Osteoblast (primary cell): ENCODE data around the gene LCN6. TPM values are rescaled to one million over a fixed set of nuclear protein-coding genes. Genes with fewer than 3 reads are reported as not detected.

Experiments
- DNase-seq: peaks from one replicate; pipeline ENCODE4 v3.0.0; 2011; ENCODE audit warnings: low spot score, mixed read lengths; ENCODE audit not compliant: insufficient read length; ENCODE audit errors: missing footprints
- H2AFZ ChIP-seq: 2 replicates; pipeline ENCODE4 v1.6.0; 2011; ENCODE audit warnings: mild to moderate bottlenecking, low read length
- H3K27ac ChIP-seq: 2 replicates; pipeline ENCODE4 v1.5.1; 2011; ENCODE audit warnings: mild to moderate bottlenecking, low read depth, low read length, moderate library complexity
- H3K27me3 ChIP-seq: 2 replicates; pipeline ENCODE4 v1.6.0; 2012; ENCODE audit warnings: mild to moderate bottlenecking, control low read depth, inconsistent platforms, low read length, moderate library complexity; ENCODE audit not compliant: insufficient read depth
- H3K36me3 ChIP-seq: 2 replicates; pipeline ENCODE4 v1.5.1; 2011; ENCODE audit warnings: mild to moderate bottlenecking, low read length, control low read depth, moderate library complexity; ENCODE audit not compliant: insufficient read depth
- H3K4me1 ChIP-seq: 2 replicates; pipeline ENCODE4 v1.5.1; 2011; ENCODE audit warnings: mild to moderate bottlenecking, low read length, control low read depth, moderate library complexity; ENCODE audit not compliant: insufficient read depth
- H3K4me2 ChIP-seq: 2 replicates; pipeline ENCODE4 v1.6.0; 2011; ENCODE audit warnings: mild to moderate bottlenecking, low read length; ENCODE audit not compliant: insufficient read depth
- H3K4me3 ChIP-seq: fragments of 200-600 bp; sonication (generic); 3 replicates; pipeline ENCODE4 v1.5.1; 2012; ENCODE audit warnings: mild to moderate bottlenecking, low read length, inconsistent platforms; ENCODE audit not compliant: insufficient read depth
- H3K79me2 ChIP-seq: 2 replicates; pipeline ENCODE4 v1.6.0; 2012; ENCODE audit warnings: mild to moderate bottlenecking, low read length, control low read depth, inconsistent platforms; ENCODE audit not compliant: insufficient read depth
- H3K9me3 ChIP-seq: 2 replicates; pipeline ENCODE4 v1.5.1; 2011; ENCODE audit warnings: low read depth, low read length, control low read depth
- H4K20me1 ChIP-seq: 2 replicates; pipeline ENCODE4 v1.6.0; 2012; ENCODE audit warnings: mild to moderate bottlenecking, low read length, control low read depth; ENCODE audit not compliant: insufficient read depth
- total RNA-seq: library from RNA; depleted of rRNA; stranded (reverse); fragments of >200 nt; gene quantifications from 2 replicates; pipeline ENCODE4 v1.2.3, GENCODE V29; 2012
- TF ChIP-seq, protein P1 (sequence below): IDR thresholded peaks from 2 replicates; pipeline ENCODE4 v1.5.1; 2011; ENCODE audit warnings: mild to moderate bottlenecking, low read depth, low read length, moderate library complexity; ENCODE audit errors: extremely low read depth

Gene LCN6
- total RNA-seq, 1 donor = not detected

- Histone ChIP-seq H3K36me3 (no peaks in the 10 kb centered on the region), H3K4me3 (no peak overlapping the region), H3K27me3 (peaks cover 17% of the 10 kb centered on the region), H3K9me3 (no peaks in the 10 kb centered on the region), H3K4me1 (no peaks in the 10 kb centered on the region), H2AFZ (no peak overlapping the region), H4K20me1 (no peaks in the 10 kb centered on the region), H3K4me2 (no peak overlapping the region), H3K27ac (no peak overlapping the region), H3K79me2 (no peaks in the 10 kb centered on the region)
- DNase-seq = no peak
- TF ChIP-seq, protein P1, sequence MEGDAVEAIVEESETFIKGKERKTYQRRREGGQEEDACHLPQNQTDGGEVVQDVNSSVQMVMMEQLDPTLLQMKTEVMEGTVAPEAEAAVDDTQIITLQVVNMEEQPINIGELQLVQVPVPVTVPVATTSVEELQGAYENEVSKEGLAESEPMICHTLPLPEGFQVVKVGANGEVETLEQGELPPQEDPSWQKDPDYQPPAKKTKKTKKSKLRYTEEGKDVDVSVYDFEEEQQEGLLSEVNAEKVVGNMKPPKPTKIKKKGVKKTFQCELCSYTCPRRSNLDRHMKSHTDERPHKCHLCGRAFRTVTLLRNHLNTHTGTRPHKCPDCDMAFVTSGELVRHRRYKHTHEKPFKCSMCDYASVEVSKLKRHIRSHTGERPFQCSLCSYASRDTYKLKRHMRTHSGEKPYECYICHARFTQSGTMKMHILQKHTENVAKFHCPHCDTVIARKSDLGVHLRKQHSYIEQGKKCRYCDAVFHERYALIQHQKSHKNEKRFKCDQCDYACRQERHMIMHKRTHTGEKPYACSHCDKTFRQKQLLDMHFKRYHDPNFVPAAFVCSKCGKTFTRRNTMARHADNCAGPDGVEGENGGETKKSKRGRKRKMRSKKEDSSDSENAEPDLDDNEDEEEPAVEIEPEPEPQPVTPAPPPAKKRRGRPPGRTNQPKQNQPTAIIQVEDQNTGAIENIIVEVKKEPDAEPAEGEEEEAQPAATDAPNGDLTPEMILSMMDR = no peak
Observed at GRCh38 chr9:136746621-136747020, 1.7 kb downstream of the LCN6 start.

DNA sequence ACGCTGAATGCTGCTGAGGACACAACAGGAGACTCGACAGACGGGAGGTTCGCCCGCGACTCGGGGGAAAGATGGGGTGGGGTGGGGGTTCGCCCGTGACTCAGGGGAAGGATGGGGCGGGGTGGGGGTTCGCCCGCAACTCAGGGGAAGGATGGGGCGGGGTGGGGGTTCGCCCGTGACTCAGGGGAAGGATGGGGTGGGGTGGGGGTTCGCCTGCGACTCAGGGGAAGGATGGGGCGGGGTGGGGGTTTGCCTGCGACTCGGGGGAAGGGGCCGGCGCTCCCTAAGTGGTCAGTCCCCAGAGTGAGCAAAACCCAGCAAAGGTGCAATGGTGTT is 2.2 kb downstream of the LCN6 start:
- Histone ChIP-seq H3K36me3 (no peaks in the 10 kb centered on the region), H4K20me1 (no peaks in the 10 kb centered on the region), H3K4me3 (no peak overlapping the region), H3K4me1 (peaks cover 5% of the 10 kb centered on the region), H3K9me3 (no peaks in the 10 kb centered on the region), H3K4me2 (no peak overlapping the region), H3K79me2 (no peaks in the 10 kb centered on the region), H2AFZ (no peak overlapping the region), H3K27ac (no peak overlapping the region), H3K27me3 (peaks cover 22% of the 10 kb centered on the region)
- no peak for DNase-seq
- TF ChIP-seq, protein P1 = no peak

- no peaks in the 10 kb centered on the region for H3K36me3 ChIP-seq
- H3K79me2 ChIP-seq = no peaks in the 10 kb centered on the region
- peaks cover 28% of the 10 kb centered on the region for H3K27me3 ChIP-seq
- no peaks in the 10 kb centered on the region for H4K20me1 ChIP-seq
- no peak overlapping the region for H3K27ac ChIP-seq
- TF ChIP-seq, protein P1 = no peak
- no peak overlapping the region for H3K4me3 ChIP-seq
- peaks cover 7% of the 10 kb centered on the region for H3K4me1 ChIP-seq
- no peak for DNase-seq
- H3K4me2 ChIP-seq = no peak overlapping the region
- no peaks in the 10 kb centered on the region for H3K9me3 ChIP-seq
- no peak overlapping the region for H2AFZ ChIP-seq
Observed at GRCh38 chr9:136745389-136746154, 2.8 kb downstream of the LCN6 start.

DNA sequence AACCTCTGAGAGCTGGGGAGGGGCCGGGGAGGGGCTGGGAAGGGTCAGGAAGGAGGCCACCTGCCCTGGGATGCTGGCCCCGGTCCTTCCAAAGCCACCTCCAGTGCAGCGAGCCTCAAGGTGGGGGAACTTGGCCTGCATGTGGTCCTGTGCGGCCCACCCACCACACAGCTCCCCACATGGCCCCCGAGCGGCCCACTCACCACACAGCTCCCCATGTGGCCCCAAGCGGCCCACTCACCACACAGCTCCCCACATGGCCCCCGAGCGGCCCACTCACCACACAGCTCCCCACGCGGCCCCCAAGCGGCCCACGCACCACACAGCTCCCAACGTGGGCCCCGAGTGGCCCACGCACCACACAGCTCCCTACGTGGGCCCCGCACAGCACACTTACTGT is 3.6 kb downstream of the LCN6 start:
- H2AFZ ChIP-seq = no peak overlapping the region
- H3K4me3 ChIP-seq = no peak overlapping the region
- no peaks in the 10 kb centered on the region for H3K9me3 ChIP-seq
- H3K27me3 ChIP-seq = peaks cover 33% of the 10 kb centered on the region
- no peaks in the 10 kb centered on the region for H3K36me3 ChIP-seq
- H3K27ac ChIP-seq = no peak overlapping the region
- no peak overlapping the region for H3K4me2 ChIP-seq
- H3K4me1 ChIP-seq = peaks cover 7% of the 10 kb centered on the region
- H4K20me1 ChIP-seq = no peaks in the 10 kb centered on the region
- H3K79me2 ChIP-seq = no peaks in the 10 kb centered on the region
- DNase-seq = no peak
- TF ChIP-seq, protein P1 = no peak
